RPMI8226 (cell line): ENCODE results near the gene DMRT2.

Experiments used
- DNase-seq: peaks from one replicate; pipeline ENCODE4 v3.0.0-alpha.2; 2015

DMRT2 gene

DNA sequence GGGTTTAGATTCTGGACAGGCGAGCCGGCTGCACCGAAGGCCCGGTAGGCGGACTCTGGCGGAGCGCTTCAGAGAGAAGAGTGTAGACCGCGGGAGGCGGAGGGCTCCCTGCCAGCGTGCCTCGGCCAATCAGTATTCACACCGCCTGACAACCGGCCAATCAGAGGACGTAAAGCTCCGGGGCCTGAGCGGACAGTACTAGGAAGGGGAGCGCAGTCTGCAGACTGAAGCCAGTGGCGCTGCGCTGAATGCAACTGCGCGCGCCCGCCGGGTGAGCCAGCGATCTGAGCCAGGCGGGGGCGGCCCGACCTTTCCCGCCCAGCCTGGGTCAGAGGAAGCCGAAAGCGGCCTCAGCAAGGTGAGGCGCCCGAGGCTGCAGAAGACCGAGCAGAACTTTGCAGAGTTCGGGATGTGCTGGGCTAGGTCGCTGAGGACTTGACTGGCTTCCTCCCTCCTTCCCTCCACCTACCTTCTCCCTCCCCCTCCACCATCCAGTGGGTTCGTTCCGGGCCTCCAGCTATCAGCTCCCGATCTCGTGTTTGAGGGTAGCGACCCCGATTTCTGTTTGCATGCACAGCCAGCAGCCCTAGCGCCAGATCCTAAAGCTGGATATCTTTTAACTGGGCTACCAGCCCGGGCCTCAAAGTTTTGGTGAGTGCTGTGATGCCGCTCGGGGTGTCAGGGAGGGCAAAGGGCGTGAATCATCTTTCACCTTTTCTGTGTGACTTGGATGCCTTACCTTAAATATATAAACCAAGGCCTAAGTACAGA lies at the start of gene DMRT2:
TSS of gene DMRT2 (plus strand) at position 233 of the 771 bp plus-strand sequence. CDS start 1,257 bp downstream, outside the sequence.
- peak; percentile 87 for DNase-seq

DNA sequence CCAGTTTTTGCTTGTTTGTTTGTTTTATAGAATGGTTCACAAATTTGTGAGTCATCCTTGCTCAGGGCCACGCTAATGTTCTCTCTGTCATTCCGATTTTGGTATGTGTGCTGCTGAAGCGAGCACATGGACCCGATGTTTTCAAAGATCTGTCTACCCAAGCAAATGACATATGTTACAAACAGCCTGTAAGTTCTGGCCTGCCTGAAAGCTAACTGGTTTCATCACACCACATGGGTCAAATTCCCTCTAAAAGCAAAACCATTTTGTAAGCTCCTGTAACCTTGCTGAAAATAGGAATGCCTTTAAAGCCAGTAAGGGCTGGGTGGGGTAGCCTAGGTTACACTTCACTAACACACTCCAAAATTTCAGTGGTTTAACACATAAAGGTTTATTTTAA lies 48.3 kb upstream of the DMRT2 start:
- DNase-seq = no peak

DNA sequence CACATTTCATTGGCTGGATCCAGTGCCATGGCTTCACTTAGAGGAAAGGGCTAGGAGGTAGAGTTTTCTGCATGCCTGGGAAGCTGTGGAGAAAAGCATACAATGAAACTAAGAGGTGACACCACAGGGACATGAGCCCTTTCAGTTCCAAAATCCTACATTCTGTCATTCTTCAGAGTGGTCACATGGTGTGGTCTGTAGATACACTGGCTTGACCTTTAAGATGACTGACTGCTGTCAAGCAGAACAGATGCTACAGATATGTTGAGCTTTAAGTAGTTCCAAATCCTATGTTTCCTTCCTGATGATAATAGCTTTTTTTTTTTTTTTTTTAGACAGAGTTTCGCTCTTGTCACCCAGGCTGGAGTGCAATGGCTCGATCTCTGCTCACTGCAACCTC lies 47.5 kb upstream of the DMRT2 start:
- DNase-seq = no peak

DNA sequence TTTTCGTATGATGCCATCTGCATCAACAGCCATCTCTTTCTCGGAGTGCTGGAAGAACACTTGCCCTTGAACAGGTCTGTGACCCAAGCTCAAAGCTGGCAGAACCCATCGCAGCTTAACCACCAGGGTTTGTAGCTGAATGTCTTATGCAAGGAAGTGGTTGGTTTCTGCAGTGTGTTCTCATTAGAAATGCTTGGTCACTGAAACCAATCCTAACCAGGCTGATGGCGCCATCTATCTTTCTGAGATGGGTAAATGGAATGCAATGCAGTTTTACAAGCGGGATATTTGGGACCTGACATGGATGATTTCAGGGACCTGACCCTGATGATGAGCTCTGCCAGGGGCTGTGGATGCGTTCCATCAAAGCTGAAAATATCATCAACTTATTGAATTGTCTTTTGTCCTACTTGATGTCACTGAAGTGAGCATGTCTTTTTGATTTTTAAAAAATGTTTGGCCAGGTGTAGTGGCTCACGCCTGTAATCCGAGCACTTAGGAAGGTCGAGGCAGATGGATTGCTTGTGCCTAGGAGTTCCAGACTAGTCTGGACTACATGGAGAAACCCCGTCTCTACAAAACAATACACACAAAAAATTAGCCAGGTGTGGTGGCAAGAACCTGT lies 45.0 kb upstream of the DMRT2 start:
- DNase-seq = peak; percentile 66

DNA sequence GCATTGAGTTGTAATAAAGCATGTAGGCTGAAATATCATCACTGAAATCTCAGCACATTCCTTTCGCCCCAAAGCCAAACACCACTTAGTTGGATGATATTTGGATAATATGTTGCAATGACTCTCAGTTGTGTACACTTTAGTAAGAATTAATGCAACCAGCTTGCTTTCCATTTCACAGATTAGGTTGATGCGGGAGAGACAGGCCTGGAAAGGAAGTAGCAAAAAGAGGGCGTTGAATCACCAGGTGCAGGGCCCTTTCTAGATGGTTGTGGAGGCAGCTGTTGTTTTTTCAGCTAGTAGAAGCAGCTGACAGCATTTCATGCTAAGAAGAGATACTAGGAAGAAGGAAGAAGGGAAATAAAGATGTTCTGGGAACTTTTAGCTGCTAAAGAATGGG lies 42.8 kb upstream of the DMRT2 start:
- DNase-seq = no peak

DNA sequence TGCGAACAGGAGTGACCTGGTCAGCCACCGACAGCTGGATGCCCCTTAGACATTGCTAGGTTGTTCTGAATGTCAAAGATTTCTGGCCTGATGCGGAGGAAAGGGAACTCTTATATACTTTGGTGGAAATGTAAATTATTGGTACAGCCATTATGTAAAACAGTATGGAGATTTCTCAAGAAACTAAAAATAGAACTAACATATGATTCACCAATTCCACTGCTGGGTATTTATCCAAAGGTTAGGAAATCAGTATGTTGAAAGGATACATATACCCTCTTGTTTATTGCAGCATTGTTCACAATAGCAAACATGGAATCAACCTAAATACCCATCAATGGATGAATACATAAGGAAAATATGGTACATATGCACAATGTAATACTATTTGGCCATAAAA lies 41.9 kb upstream of the DMRT2 start:
- no peak for DNase-seq

DNA sequence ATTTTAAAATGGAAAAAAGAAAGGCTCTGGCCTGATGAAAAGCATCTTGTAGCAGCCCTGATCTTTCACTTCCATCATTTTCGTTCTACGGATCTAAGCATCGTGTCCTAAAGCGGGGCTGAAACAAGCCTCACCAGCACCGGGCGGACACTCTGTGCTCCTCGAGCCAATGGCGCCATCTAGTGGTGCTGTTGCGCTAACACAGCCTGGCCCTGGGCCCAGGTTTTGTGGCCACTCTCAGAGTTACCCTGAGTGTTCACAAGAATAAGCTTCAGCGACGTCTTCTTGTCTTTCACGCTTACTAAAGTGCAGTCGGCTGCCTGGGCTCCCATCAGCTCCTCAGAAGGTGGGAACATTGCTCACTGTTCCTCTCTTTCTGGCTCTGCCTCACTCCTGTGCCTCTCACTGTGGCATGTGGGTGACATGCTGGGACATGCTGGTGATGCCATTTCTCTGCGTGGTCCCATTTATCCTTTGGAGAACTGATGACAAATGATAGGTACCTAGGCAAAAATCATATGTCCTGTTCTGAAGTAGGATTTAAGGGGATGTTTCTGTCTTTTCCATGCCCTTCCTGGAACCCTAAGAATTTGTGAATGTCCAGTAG lies 41.0 kb upstream of the DMRT2 start:
- DNase-seq = peak; percentile 83

DNA sequence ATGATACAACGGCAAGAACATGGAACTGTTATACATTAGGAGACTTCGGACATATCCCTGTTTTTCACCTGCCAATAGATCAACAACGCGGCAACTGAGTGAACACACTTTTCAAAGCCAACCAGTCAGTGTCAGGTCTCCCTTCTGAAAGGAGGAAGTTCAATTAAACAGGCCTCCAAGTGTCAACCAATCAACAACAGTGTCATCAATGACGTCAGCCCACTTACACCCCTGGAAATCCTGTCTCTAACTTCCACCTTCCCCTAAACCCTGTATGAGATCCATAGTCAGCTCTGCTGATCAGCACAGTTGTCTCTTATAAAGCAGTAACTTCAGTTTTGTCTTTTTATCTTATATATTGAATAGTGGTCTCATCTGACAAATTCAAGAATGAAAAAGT lies 37.1 kb upstream of the DMRT2 start:
- DNase-seq = no peak

DNA sequence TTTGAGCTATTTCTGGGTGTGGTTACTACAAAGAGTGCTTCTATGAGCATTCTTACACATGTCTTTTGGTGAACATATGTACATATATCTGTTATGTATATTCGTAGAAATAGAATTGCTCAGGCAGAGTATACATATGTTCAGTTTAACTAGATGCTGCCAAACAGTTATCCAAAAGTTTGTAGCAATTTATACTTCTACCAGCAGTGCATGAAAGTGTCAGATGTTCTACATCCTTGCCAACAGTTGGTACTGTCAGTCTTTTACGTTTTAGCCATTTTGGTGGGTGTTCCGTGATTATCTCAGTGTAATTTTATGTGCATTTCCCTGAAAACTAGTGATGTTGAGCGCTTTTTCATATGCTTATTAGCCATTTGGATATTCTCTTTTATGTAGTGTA lies 35.9 kb upstream of the DMRT2 start:
- no peak for DNase-seq

DNA sequence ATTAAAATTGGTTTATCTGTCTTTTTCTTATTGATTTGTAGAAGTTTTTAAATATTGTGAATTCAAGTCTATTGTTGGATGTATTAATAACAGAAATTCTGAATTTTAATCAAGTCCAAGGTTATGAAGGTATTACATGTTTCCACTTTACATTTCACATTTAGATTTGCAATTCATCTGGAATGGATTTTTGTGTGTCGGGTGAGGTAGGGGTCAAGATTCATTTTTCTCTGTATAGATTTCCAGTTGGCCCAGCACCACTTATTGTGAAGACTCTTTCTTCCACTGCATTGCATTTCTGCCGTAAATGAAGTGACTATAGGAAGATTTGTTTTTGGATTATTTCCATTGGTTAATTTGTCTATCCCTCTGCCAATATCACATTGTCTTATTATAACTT lies 35.5 kb upstream of the DMRT2 start:
- no peak for DNase-seq

DNA sequence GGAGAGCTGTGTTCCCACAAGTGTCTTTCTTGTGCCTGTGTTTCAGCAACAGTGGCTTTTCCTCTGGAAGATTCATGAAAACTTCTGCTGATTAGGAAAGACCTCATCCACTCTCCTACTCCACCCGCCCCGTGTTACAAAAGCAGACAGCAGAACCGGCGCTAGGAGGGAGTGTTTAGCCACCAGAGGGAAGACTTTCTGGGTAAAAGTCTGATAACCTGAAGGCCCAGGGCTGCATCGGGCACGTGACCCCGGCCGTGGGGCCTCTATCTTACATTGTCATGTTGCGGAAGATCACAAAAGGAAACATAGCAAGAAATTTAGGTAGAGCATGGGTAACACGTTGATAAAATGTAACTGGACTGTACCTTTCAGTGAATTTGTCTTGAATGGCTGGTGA lies 32.0 kb upstream of the DMRT2 start:
- DNase-seq = peak; percentile 64

DNA sequence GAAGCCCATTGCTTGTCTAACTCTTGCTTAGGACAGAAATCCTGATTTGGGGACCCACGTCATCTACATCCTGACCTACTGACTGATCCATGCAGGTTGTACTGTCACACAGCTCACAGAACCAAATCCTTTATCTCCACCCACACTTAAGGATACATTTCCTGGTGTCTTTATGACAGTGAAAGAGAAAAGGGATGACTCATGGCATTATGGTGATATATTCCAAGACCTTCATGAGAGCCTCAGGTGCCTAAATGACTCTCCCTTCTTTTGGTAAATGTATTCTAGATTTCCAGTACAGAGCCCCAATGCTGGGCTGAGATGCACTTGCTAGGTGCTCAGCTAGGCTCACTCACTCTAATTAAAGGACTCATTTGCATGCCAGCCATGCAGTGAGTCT lies 26.0 kb upstream of the DMRT2 start:
- DNase-seq = no peak

DNA sequence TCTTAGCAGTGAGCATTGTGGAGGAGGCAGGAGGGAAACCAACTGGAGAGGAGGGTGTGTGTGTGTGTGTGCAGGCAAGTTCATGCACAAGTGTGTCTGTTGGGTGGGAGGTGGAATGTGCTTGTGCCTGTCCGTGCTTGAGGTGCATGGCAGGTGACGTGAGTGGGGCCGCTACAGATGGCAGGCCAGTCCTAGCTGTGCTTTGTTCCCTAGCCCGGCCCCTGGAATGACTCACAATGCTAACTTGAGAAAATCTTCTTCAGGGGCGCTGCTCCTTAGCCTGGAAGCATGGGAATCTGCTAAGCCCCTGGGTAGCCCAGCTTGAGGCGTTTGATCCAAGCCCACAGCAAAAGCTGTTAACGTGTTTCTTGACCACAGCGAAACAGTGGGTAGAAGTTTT lies 25.0 kb upstream of the DMRT2 start:
- DNase-seq = no peak

DNA sequence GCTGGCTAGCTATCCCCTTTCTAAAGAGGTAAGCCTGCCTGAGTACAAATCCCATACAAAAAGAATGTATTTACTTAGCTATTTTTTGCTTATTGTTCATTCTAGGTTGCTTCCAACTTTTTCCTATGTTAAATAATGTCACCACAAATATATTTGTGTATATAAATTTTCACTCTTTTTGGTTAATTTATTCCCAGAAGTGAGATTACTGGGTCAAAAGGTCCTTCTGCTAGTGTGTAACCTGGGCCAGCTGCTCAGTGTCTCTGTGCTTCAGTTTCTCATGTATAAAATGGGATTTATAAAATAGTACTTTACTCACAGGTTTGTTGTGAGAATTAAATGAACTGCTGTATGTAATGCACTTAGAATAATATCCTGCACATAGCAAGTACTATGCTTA lies 23.9 kb upstream of the DMRT2 start:
- DNase-seq = no peak

DNA sequence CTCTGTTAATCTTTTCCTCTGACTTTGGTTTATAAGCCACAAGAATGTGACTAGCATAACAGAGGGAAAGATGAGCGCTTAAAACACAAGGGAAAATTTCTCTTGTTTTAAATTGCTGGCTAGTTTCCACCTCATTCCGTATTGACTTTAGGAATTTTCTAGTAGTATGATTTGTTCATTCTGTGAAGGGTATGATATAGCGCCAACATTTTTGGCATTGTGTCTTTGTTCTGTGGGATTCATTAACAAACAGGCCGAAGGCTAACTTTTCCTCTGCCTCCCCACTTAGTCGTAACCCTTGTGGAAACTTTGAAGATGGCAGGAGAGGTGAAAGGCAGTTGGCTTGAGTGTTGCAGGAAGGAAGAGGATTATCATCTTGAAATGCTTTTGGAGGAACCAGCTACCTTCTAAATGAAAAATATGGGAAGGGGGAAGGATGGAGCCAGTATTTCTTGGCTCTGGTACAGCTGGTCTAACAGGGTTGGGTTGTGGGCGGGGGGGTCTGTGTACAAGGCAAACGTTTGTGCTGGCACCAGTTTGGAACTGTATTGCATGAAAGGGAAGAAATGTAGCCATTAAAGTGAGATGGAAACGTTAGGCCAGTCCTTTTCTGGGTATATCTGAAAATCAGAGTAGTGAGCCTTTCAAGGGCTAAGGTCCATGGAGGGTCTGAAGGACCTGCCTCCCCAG lies 21.5 kb upstream of the DMRT2 start:
- no peak for DNase-seq

DNA sequence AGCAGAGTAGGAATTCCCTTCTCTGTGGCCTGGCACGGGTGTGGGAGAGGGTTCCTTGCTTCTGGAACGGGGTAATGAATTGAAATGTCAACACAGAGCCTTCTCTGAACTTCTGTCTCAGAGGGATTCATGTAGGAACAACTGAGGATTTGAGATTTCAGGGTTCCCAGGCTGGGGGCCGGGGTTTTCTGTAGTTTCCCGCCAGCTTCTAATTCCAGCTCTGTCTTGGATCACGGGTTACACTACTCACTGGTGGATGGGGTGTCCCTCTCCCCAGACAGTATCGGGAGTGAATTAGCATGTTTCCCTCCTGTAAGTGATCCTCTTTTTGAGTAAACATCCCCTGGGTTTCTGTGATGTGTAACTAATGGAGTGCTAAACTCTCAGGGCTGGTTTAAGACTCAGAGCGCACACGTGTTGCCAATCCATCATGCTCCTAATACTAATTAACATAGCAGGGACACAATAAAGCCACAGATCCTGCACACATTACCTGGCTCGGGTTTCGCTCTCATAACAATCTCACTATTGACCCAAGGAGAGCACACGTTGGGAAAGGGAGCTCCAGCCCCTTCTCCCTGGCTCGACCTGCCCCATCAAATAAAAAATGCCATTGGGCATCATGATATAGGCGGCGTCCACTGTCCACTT lies 18.1 kb upstream of the DMRT2 start:
- DNase-seq = no peak

DNA sequence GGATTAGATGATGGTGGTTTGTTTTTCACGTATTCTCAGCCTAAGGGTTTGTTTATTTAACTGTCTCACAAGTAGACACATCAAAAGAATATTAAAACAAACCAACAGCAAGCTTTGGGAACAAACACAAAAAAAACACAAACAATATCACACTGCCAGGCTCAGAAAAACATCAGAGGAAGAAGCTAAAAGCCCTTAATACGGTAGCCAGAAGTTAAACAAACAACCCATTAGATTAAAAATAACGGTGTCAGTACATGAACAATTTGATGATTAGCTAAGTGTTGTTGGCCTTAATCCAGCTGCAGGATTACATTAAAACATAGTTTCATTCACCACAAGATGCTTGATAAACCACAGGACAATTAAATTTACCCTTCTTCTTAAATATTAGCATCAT lies 15.9 kb upstream of the DMRT2 start:
- DNase-seq = no peak

DNA sequence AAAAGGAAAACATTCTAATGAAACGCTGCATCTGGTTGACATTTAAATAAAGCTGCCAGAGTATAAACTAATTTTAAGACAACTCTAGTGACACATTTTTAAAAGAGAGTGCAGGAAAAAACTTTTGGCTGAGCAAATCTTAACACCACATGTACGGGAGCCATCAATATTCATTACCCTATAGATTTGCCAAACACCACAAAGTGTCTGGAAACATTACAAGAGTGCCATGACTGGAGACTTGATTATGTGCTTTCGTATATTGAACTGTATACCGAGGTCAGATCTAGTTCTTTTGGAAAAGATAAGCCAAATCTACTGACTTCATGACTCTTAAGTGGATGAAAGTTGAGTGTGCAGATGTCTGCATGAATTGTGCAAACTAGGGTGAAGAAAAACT lies 10.6 kb upstream of the DMRT2 start:
- no peak for DNase-seq

DNA sequence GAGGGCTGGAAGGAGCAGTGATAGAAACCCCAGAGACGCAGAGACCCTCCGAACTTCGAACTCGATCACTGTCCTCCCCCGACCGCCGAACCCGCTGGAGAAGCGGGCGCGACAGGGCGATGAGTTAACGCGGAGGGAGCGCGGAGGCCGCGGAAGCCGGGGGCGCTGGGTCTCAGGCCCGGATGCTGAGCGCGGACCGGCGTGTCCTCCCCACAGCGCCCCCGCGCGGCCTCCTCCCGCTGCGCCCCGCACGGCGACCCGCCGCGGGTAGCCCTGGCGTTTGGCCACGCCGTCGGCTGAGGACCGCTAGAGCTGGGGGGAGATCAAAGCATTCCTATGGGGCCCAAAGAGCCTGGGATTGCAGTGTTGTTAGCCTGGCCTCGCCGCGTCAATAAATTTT lies 7.7 kb upstream of the DMRT2 start:
- DNase-seq = no peak

DNA sequence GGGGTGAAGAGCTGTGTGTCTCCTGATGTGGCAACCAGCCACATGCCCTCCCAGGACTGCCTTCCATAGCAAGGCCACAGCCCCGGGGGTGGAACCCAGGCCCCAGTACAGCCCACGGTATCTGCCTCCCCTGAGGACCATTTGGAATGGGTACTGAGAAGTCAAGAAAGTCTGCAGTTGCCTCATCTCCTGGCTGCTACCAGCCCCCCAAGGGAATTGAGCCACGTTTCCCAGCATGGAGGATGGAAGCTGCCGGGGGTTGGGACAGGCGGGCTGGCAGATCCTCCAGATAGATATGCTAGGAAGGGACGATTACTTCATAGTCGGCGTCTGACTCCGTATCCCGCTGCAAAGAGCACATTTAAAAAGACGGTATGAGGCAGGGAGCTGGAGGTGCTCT lies 5.5 kb upstream of the DMRT2 start:
- no peak for DNase-seq

DNA sequence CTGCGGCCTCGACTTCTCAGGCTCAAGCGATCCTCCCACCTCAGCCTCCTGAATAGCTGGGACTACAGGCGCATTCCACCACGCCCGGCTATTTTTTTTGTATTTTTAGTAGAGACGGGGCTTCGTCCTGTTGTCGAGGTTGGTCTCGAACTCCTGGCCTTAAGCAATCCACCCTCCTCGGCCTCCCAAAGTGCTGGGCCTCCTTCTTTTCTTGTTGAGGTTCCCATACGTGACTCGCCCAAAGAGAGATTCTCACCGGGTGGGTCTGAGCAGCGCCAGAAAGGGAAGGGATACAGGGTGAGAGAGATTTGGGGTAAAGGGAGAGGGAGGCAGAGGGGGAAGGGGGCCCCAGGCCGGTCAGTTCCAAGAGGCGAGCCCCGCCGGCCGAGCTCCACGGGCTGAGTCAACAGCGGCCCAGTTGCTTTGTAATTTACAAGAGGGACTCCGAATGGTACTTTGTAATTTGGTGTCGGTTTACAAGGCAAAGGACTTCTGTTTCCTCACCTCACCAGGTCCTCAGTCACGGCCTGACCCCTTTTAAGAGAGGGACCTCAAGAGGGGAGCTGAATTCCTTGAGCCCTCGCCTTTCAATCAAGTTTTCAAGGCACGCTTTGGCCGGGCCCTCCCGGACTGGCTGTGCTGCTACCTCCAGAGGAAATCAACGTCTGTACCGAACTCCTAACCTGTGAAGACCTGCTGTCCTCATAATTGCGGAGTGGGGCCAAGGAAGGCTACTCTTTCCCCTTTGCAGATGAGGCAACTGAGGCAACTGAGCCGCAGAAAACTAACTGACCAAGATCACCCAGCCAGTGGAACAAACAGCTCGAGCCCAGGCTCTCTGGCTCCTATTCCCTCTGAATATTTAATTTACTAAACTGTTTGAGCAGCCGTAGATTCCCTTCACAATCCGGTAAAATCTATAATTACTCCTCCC lies 3.3 kb upstream of the DMRT2 start:
- no peak for DNase-seq

DNA sequence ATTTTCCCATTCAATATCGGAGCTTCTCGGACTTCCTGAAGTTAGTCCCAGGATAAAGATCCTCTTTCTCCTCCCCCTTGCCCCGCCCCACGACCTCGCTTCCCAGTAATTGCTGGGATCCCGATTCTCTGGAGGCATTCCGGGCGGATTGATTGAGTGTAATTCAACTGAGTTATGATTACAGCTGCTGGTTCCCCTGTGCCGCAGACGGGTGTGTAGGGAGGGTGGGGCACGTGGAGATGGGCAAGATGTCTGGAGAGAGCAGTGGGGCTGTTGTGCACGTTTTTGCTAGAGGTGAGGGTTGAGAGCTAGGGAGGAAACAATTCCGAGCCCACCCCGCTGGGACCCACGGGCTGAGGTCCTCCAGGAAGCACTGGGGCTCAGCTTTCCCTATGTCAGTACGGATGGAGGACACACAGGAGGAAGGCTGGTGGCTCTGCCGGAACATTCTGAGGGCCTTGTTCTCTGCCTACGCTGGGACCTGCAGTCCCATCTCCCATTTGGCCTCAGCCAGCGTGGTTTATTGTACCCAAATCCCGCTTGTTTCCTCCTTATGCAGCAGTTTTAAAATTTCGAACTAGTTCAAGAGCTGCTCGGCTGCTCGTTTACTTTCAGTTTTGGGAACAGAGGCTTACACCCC lies 2.4 kb upstream of the DMRT2 start:
- peak; percentile 61 for DNase-seq
